ENCODE measurements around the gene GREB1L. TPM values are rescaled to one million over a fixed set of nuclear protein-coding genes. Genes with fewer than 3 reads are reported as not detected.

GREB1L gene
- polyA plus RNA-seq, 1 donor from 2014 or later = 23.3 TPM

DNA sequence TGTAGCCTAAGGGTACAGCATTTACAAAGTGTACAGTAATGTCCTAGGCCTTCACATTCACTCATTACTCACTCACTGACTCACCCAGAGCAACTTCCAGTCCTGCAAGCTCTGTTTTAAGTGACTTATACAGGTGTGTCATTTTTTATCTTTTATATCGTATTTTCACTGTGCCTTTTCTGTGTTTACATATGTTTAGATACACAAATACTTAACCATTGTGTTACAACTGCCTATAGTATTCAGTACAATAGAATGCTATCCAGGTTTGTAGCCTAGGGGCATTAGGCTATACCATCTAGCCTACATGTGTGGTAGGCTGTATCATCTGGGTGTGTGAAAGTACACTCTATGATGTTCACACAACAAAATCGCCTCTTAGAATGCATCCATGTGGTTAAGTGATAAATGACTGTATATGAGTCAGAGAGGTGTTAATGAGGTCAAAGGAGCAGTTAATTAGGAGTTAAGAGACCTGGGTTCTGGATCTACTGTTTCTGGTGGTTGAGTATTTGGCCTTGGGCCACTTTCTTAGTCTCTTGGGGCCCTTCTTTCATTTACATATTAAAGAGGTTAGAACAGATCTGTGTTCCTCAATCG is 149.1 kb downstream of the GREB1L start:
- Histone ChIP-seq H3K36me3 (ENCODE audit: insufficient read depth, low read length) (no peaks in the 10 kb centered on the region), H3K4me2 (ENCODE audit: low read length) (no peak overlapping the region), H3K4me3 (ENCODE audit: low read length) (no peak overlapping the region), H3K9ac (ENCODE audit: low read length) (no peak overlapping the region), H3K27ac (ENCODE audit: low read length) (no peak overlapping the region), H3K79me2 (replicated peaks; ENCODE audit: insufficient read depth, low read length) (no peaks in the 10 kb centered on the region), H3K9me2 (ENCODE audit: insufficient read depth, low read length) (no peaks in the 10 kb centered on the region), H3F3A (ENCODE audit: insufficient read depth, low read length, poor library complexity, severe bottlenecking) (no peaks in the 10 kb centered on the region), H4K20me1 (ENCODE audit: insufficient read depth) (no peaks in the 10 kb centered on the region), H3K27me3 (ENCODE audit: insufficient read depth, low read depth, low read length) (no peaks in the 10 kb centered on the region), H3K9me3 (ENCODE audit: low read length) (no peaks in the 10 kb centered on the region), H2AFZ (ENCODE audit: low read depth, low read length) (no peak overlapping the region)
- TF ChIP-seq POLR2AphosphoS5 (IDR thresholded peaks at IDR 0.05) (no peak), RAD21 (conservative IDR thresholded peaks at IDR 0.05) (no peak), EZH2 (IDR thresholded peaks at IDR 0.05; ENCODE audit: borderline replicate concordance, insufficient read depth, low read length, poor library complexity, severe bottlenecking) (no peak), REST (IDR thresholded peaks at IDR 0.05; ENCODE audit: borderline replicate concordance) (no peak), MXI1 (conservative IDR thresholded peaks at IDR 0.05; ENCODE audit: poor library complexity, severe bottlenecking) (no peak)

DNA sequence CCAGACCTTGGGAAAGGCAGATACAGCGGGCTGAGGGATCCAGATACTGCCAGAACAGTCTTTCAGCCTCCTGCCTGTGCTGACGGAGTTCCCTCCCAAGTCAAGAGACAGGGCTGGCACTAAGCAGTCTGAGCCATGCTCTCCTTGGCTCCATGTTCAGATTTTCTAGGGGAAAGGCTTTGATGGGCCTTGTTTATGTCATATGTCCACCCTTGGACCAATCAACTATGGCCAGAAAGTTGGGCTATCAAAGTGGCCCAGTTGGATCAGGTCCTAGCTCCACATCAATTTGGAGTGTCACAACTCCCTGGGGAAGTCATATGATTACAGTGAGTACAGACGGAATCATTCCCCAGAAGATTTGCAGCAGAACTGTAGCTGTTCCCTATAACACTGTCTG is 152.0 kb downstream of the GREB1L start:
- H3K4me3 ChIP-seq (ENCODE audit: low read length) = no peak overlapping the region
- H3K9ac ChIP-seq (ENCODE audit: low read length) = no peak overlapping the region
- H3K9me2 ChIP-seq (ENCODE audit: insufficient read depth, low read length) = no peaks in the 10 kb centered on the region
- no peaks in the 10 kb centered on the region for H3K9me3 ChIP-seq (ENCODE audit: low read length)
- H3K36me3 ChIP-seq (ENCODE audit: insufficient read depth, low read length) = no peaks in the 10 kb centered on the region
- H4K20me1 ChIP-seq (ENCODE audit: insufficient read depth) = no peaks in the 10 kb centered on the region
- no peak overlapping the region for H3K4me2 ChIP-seq (ENCODE audit: low read length)
- no peak overlapping the region for H3K27ac ChIP-seq (ENCODE audit: low read length)
- TF ChIP-seq EZH2 (IDR thresholded peaks at IDR 0.05; ENCODE audit: borderline replicate concordance, insufficient read depth, low read length, poor library complexity, severe bottlenecking) (no peak), POLR2AphosphoS5 (IDR thresholded peaks at IDR 0.05) (no peak), REST (IDR thresholded peaks at IDR 0.05; ENCODE audit: borderline replicate concordance) (no peak), TAF1 (IDR thresholded peaks at IDR 0.05; ENCODE audit: low read depth) (no peak), MXI1 (conservative IDR thresholded peaks at IDR 0.05; ENCODE audit: poor library complexity, severe bottlenecking) (no peak), EP300 (conservative IDR thresholded peaks at IDR 0.05; ENCODE audit: poor library complexity, severe bottlenecking) (no peak), RAD21 (conservative IDR thresholded peaks at IDR 0.05) (no peak), SMC3 (conservative IDR thresholded peaks at IDR 0.05; ENCODE audit: poor library complexity) (no peak)
- TF ChIP-seq, protein P1, sequence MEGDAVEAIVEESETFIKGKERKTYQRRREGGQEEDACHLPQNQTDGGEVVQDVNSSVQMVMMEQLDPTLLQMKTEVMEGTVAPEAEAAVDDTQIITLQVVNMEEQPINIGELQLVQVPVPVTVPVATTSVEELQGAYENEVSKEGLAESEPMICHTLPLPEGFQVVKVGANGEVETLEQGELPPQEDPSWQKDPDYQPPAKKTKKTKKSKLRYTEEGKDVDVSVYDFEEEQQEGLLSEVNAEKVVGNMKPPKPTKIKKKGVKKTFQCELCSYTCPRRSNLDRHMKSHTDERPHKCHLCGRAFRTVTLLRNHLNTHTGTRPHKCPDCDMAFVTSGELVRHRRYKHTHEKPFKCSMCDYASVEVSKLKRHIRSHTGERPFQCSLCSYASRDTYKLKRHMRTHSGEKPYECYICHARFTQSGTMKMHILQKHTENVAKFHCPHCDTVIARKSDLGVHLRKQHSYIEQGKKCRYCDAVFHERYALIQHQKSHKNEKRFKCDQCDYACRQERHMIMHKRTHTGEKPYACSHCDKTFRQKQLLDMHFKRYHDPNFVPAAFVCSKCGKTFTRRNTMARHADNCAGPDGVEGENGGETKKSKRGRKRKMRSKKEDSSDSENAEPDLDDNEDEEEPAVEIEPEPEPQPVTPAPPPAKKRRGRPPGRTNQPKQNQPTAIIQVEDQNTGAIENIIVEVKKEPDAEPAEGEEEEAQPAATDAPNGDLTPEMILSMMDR (IDR thresholded peaks at IDR 0.05; ENCODE audit: poor library complexity, severe bottlenecking) = no peak
- H3K27me3 ChIP-seq (ENCODE audit: insufficient read depth, low read depth, low read length) = no peaks in the 10 kb centered on the region
- H3F3A ChIP-seq (ENCODE audit: insufficient read depth, low read length, poor library complexity, severe bottlenecking) = no peaks in the 10 kb centered on the region
- H3K79me2 ChIP-seq (replicated peaks; ENCODE audit: insufficient read depth, low read length) = no peaks in the 10 kb centered on the region
- no peak overlapping the region for H2AFZ ChIP-seq (ENCODE audit: low read depth, low read length)
